GM19438 (cell line): ENCODE data around the gene UBE2O.

Experiments
- ATAC-seq: cut with Tn5 transposase; IDR thresholded peaks from one replicate; pipeline ENCODE4 v1.9.1; 2021; ENCODE audit warnings: low read depth; ENCODE audit not compliant: unreplicated experiment

UBE2O gene

GRCh38 chr17:76468634-76469010 is 15.7 kb upstream of the UBE2O start:
- ATAC-seq: no peak

- ATAC-seq: no peak
These were observed 15.1 kb upstream of the UBE2O start for GRCh38 chr17:76467809-76468633.

DNA sequence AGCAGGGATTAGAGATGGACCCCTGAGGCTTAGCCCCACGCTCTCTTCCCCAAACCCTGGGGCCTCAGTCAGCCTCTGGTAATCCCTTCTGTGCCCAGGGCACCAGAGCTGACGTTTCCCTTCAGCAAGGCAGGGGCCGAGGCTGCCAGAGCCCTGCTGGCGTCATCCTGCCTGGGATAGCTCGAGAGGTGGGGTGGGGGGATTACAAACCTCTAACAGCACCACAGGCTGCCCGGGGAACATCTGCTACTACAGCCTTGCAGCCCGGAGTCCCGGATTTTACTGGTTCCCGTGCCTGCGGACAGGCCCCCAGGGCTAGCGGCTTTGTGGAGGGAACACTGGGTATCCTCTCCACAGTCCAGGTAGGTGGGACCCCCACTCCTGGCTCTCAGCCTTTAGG is 14.4 kb upstream of the UBE2O start, which contains the start of gene AANAT:
AANAT (plus strand) TSS at position 238 of the 400 bp plus-strand sequence. CDS start 1,144 bp downstream, outside the sequence.
- ATAC-seq: no peak

DNA sequence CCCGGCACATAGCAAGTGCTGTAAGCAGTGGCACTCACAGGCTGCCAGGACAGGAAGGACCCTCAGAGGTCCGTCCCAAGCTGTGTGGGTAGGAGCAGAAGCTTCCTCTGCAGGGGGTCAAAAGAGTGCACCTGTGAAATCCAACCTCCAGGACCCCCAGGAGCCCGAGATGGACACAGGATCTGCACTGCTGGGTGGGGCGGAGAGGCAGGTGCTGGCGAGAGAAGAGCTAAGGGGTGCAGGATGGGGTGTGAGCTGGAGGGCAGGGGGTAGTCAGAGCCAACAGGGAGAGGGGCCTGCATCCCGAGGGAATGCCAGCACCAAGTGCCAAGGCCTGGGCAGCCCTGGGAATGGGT is 13.8 kb upstream of the UBE2O start:
- ATAC-seq: no peak

DNA sequence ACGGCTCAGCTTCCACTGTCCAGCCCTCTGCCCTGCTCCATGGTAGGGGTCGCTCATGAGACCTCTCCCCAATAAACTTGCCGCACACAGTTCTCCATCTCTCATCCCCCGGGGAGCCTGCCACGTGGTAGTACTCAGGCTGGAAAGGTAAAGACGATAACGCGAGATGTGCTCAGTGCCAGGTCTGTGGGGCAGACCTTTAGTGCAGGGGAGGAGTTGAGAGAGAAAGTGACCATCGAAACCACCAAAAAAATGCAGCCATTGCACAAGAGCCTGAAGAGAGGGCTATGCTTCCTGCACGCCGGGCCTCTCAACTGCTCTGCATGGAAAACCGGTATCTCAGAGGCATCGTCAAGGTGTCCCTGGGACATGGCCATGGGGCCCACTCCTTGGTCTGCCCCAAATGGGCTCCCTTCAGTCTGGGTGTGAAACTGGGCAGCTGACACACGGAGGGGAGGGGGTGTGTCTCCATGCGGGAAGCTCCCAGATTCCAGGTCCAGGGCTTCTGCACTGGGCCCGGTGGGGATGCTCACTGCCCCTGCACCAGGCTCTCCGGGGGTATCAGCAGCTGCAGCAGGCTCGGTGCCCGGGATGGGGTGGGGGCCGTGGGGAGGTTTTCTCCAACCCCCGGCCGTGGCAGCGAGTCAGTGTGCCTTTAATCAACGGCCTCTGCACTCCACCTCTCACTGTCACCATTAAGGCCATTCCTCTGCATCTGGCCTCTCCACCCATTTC is 9.8 kb upstream of the UBE2O start:
- no peak for ATAC-seq

DNA sequence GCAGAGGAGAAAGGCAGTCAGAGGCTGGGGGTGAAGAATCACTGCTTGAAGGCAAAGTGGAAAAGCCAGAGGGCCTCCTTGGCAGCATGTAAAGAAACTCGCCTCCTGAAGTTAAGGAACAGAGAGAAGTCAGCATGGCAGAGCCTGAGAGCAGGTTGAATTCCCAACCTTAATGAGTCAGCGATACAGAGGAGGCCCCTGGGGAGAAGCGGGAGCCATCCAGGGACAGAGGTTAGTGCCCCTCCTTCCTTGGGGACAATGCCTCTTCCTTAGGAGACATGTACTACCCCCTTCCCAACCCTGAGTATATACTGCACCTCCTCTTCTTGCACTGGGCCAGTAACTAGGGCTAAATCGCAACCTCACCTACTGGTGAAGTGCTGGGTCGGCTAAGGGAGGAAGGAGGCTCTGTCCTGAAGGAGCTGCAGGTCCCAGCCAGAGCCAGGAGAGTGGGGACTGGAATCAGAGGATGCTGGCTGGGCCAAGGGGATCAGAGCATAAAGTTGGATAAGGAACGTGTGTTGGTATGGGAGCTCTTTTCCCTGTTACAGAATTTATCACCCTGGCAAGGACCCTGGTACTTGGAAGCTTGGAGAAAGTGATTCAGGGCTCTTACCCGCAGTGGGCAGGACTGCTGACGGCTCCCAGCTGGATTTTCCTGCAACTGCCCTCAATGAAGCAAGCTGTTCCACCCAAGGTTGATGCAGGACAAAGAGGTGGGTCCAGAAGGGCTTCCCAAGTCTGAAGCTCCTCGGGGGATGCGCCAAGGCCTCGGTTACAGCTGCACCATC is 9.0 kb upstream of the UBE2O start:
- ATAC-seq: no peak

GRCh38 chr17:76459674-76460073 is 6.7 kb upstream of the UBE2O start:
- no peak for ATAC-seq

DNA sequence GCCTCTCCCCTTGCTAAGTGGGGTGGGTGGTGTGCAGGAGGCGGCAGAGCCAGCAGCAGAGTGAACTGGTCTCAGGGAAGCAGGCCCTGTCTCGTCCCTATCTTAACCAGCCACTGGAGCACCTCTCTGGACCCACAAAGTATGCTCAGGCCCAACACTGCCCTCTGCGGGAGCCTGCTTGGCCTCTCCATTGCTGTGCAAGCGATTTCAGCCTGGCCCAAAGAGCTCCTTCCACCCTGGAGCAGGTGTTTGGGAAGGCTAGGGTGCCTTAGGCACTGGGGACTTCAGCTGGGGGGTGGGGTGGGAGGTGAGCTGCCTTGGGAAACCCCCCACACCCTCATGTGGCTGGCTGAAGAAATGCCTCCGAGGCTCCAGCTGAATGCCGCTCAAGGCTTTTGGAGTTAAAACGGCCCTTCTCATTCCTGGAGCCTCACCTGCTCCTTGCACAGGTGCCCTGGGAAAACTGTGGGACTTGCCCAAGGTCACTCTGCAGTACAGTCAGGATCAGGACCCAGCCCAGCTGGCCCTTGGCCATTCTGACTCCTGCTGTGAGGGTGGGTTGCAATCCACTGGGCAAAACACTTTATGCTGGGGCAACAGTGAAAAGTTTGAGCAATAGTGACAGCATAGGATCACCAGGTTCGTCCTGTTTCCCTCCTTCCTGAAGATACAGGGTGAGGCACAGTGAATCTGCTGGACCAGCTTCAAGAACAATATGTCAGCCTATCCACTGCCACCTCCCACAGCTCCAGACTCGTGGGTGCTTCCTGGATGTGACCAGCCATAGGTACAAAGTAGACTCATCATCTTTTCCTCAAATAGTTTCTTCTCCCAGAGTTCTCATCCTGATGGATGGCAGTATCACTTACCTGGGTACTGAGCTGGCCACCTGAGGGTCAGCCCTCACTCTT is 5.9 kb upstream of the UBE2O start:
- no peak for ATAC-seq

DNA sequence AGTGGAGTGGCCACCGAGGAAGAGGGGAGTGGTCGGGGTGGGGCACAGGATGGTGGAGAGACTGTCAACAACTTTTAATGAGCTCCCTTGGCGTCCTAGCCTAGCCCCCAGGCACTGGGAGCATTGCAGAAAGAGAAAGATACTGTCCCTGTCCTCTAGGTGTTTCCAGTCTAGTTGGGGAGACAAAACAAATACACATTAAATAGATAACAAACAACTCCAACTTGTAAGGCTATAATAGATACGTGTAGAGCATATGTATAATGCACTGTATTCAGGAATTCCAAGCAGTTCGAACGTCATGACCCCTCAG is 435 bp upstream of the UBE2O start:
- ATAC-seq: no peak

- ATAC-seq: peak; percentile 26
These were observed 759 bp downstream of the UBE2O start for GRCh38 chr17:76452127-76452659.

- no peak for ATAC-seq
These were observed 1.4 kb downstream of the UBE2O start for GRCh38 chr17:76451506-76451905.

- ATAC-seq: no peak
These were observed 3.8 kb downstream of the UBE2O start for GRCh38 chr17:76449126-76449525.

- no peak for ATAC-seq
These were observed 4.9 kb downstream of the UBE2O start for GRCh38 chr17:76447931-76448652.

GRCh38 chr17:76446449-76447231 is 6.3 kb downstream of the UBE2O start:
- no peak for ATAC-seq

- no peak for ATAC-seq
These were observed 7.1 kb downstream of the UBE2O start for GRCh38 chr17:76445697-76446448.

GRCh38 chr17:76444518-76445311 is 8.2 kb downstream of the UBE2O start:
- no peak for ATAC-seq
